Transverse colon (tissue), 4 donors: Measurements from ENCODE around the gene LPAR1.

Experiments
- CTCF ChIP-seq, 5 experiments: fragments of 200-600 bp in 3 of 5; fragments of 450-650 bp in 2 of 5; sonication (generic) in 3 of 5; IDR thresholded peaks; 1 replicate in 2 of 5; 2 replicates in 3 of 5; pipeline ENCODE4 v1.5.1; 2016 to 2017; ENCODE audit warnings: antibody characterized with exemption in 5 of 5, inconsistent platforms in 3 of 5, mild to moderate bottlenecking in 2 of 5, moderate library complexity in 1 of 5
- EP300 ChIP-seq: sonication (generic); formaldehyde crosslinking; IDR thresholded peaks from one replicate; pipeline ENCODE4 v1.6.1; 2017; ENCODE audit warnings: antibody characterized with exemption, low read depth
- POLR2A ChIP-seq: fragments of 450-650 bp; IDR thresholded peaks from one replicate; pipeline ENCODE4 v1.6.1; 2016; ENCODE audit warnings: antibody characterized with exemption, mild to moderate bottlenecking, moderate library complexity
- POLR2AphosphoS5 ChIP-seq, 3 donors: sonication (generic); formaldehyde crosslinking; IDR thresholded peaks; one replicate each; pipeline ENCODE4 v1.6.1; 2016; ENCODE audit warnings: antibody characterized with exemption in 3 of 3

- no peak for TF ChIP-seq CTCF (IDR thresholded peaks at IDR 0.05)
- no peak for TF ChIP-seq POLR2A
- TF ChIP-seq POLR2AphosphoS5 (IDR thresholded peaks at IDR 0.05) = no peak
- TF ChIP-seq EP300 = no peak
Observed at GRCh38 chr9:111068771-111069170, 30.5 kb upstream of the LPAR1 start.
